A549 treated with AZD2906 at 1 μM for 4 hours (cell line): ENCODE measurements around the gene NDUFV3. TPM values are rescaled to one million over a fixed set of nuclear protein-coding genes. Genes with fewer than 3 reads are reported as not detected.

Source experiments
- total RNA-seq: library from RNA; stranded (reverse); fragments of 200-300 nt; extraction: Qiagen RNA extraction; gene quantifications from 5 replicates; pipeline ENCODE4 v1.2.3, GENCODE V29; 2022

Gene NDUFV3
- 18.6 to 21.5 TPM (median 19.0 TPM) in 5 replicates for total RNA-seq

DNA sequence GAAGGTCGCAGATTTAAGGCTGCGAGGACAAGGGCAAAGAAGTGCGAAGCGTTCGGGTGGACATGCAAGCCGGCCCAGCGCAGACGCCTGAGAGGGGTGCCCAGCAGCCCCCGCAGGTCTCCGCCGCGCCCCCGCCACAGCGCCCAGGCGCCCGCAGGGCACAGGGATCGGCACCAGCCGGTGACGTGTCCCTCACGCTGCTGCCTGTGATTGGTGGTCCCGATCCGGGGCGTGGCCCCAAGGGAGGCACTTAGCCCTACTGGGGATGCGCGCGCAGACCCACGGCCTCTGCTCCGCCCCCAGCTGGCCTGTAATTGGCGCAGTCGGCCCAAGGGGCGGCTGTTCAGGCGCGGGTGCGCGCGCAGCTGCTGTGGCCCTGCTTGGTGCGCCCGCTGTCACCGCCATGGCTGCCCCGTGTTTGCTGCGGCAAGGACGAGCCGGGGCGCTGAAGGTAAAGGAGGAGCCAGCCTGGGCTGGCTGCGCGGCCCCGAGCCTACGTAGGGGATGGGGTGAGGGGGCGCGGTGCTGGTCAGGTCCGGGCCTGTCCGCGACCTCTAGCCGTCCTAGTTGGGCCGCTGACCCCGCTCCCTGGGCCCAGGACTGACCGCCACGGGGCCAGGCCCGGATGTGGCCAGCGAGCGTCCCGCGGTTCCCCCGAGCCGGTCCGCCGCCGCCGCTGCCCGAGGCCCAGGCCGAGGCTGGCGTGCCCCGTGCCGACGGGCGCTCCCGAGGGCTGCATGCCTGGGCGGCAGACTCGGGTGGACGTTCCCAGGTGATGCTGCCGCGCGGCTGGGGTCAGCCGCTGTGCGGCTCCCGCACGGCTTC, at the start of gene NDUFV3:
Gene NDUFV3, plus strand, starts transcription at position 379 of the 825 bp plus-strand sequence. Its CDS starts 25 bp downstream, at position 404.

DNA sequence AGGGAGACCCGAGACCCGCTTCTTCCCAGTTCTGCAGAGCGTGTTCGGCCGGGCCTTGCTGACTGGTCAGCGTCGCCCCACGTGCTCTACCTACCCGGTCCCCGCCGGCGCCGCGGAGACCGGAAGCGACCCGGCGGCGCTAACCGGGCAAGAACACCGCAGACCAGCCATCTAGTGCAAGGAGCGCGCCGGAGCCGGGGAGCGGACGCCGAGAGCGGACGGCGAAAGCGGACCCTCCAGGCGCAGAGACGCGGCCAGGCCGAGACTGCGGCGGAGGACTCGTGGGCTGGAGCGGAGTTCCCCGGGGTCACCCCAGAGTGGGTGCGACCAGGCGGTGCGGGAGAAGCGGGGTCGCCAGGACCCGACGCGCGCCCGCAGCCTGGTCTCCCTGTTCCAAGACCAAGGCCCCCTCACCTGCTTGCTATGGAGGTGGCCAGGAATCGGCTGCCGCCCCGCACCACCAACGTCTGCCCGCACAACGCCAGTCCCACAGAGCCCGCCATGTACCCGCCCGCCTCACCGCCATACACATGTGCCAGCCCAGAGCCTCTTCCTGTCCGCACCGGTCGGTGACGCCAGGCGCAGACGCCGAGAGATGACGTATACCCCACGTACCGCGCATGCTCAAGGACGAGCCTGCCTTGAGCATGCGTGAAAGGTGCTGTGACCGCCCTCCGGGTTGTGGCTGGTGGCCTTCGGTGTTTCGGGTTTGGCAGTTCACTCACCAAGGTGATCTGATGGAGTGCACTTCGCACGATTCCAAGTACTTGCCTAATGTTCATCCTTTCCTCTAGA, 13.9 kb upstream of the NDUFV3 start, which contains the start of gene WDR4:
Gene WDR4, minus strand, starts transcription at position 547 of the 795 bp plus-strand sequence. Its CDS starts 44 bp downstream, at position 503.

DNA sequence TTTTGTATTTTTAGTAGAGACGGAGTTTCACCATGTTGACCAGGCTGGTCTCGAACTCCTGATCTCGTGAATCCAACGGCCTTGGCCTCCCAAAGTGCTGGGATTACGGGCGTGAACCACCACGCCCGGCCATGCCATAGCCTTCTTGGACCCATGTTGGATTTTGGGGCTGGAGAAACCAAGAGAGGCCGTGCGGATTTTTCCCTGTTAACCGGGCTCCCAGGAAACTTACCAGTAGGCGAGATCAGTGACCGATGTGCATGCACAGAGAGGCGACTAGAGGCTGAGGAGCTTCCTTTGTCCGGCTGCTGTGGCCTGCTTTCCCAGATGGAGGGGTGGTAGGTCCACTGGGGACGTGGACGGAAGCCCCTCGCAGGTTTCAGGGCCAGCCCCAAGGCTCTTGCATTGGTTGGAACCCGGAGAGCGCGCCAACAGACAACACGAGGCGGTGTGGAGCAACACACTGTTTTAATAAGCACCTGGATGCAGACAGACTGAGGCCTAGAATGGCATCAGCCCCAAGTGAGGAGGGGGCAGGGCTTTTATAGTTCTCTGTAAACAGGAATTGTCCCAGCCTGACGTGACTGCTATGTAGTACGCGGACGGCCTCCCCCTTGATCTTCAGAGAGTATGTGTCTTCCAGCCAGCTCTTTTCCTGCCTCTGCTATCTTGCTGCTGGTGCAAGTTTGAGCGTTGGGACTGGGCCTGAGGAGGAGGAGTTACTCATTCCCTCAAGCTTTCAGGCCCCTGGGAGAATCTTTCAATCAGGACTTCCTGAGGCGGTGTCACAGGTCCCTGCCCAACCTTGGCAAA, 32.2 kb downstream of the NDUFV3 start, which contains the start of gene ERVH48-1:
Gene ERVH48-1, minus strand, starts transcription at position 517 of the 813 bp plus-strand sequence. CDS start 6,624 bp downstream, outside the sequence.

Other genes starting within 250 kb of the NDUFV3 start
- 1.2 to 1.5 TPM (median 1.3 TPM) in 5 replicates for gene PDE9A, start 239.7 kb upstream of the NDUFV3 start, total RNA-seq
- 22.5 to 29.8 TPM (median 29.1 TPM) in 5 replicates for gene WDR4, start 13.8 kb upstream of the NDUFV3 start, total RNA-seq
- 0.05 TPM in 4 of 5 replicates, not detected in the other for gene ERVH48-1, start 32.3 kb downstream of the NDUFV3 start, total RNA-seq
- gene PKNOX1, start 81.3 kb downstream of the NDUFV3 start, total RNA-seq, result 4.6 to 6.5 TPM (median 6.2 TPM) in 5 replicates
- 11.4 to 13.8 TPM (median 12.0 TPM) in 5 replicates for gene CBS, start 182.5 kb downstream of the NDUFV3 start, total RNA-seq
- 49.0 to 62.4 TPM (median 56.7 TPM) in 5 replicates for gene U2AF1, start 214.3 kb downstream of the NDUFV3 start, total RNA-seq